ENCODE results near the gene RNASE7. TPM values are rescaled to one million over a fixed set of nuclear protein-coding genes. Genes with fewer than 3 reads are reported as not detected.
A peak's percentile ranks its signal among the peaks of the same experiment; 100 is the strongest.

Gene RNASE7
- total and polyA plus RNA-seq, 11 donors, result 0.04 TPM; not detected in 10

DNA sequence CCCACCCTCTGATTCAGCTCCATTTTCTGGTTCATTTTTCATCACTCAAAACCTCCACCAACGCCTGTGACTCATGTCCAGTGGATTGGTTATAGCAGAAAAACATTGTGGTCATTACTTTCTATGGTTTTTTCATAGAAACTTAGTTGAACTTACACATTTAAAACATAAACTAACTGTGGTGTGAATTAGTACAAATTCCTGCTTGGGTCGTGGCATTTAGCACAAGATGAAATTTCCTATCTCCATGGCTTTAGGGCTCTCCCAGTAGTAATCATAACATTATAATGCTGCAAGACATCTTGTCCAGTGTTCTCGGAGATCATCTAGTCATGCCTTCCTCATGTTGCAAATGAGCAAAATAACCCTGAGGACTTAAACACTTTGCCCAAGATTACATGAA is 7.1 kb downstream of the RNASE7 start:
- H3K36me3 ChIP-seq, result no peaks in the 10 kb centered on the region
- intact Hi-C loops (cut with DNase I), result loop anchor here in 5 of 10 donors (5.0 to 10.0 kb wide), 3 partner anchors 182 to 354 kb away; no protein-coding TSS in a partner anchor
- TF ChIP-seq, protein P1, sequence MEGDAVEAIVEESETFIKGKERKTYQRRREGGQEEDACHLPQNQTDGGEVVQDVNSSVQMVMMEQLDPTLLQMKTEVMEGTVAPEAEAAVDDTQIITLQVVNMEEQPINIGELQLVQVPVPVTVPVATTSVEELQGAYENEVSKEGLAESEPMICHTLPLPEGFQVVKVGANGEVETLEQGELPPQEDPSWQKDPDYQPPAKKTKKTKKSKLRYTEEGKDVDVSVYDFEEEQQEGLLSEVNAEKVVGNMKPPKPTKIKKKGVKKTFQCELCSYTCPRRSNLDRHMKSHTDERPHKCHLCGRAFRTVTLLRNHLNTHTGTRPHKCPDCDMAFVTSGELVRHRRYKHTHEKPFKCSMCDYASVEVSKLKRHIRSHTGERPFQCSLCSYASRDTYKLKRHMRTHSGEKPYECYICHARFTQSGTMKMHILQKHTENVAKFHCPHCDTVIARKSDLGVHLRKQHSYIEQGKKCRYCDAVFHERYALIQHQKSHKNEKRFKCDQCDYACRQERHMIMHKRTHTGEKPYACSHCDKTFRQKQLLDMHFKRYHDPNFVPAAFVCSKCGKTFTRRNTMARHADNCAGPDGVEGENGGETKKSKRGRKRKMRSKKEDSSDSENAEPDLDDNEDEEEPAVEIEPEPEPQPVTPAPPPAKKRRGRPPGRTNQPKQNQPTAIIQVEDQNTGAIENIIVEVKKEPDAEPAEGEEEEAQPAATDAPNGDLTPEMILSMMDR (IDR thresholded peaks at IDR 0.05), result no peak
- no peak for TF ChIP-seq POLR2A (IDR thresholded peaks at IDR 0.05)
- peaks cover 0 to 22% (median 3%) of the 10 kb centered on the region in 12 donors for H3K4me1 ChIP-seq
- ATAC-seq, result no peak
- H3K4me3 ChIP-seq, result no peak overlapping the region
- H3K27ac ChIP-seq, result no peak overlapping the region
- no peaks in the 10 kb centered on the region for H3K9me3 ChIP-seq
- WGBS, 4 donors, result 83 to 92% (median 87%) methylated on average over 3 of the region's 3 CpGs
- no peak for DNase-seq
- H3K27me3 ChIP-seq, result no peaks in the 10 kb centered on the region

DNA sequence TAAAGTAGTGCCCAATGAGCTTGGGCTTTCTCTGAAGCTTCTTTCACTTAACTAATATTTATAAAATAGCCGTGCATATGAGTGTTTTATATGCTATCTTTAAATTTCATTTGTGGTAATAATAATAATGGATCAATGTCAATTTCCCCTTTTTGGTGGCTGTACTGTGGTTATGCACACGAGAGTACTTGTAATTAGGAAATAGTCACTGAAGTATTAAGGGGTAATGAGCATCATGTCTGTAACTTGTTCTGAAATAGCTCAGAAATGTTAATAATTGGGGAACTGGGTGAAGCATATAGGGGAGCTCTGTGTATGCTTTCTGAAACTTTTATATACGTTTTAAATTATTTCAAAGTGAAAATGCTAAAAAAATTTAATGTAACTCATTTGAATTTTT is 8.4 kb downstream of the RNASE7 start:
- no peak overlapping the region for H3K27ac ChIP-seq
- no peaks in the 10 kb centered on the region for H3K27me3 ChIP-seq
- no peaks in the 10 kb centered on the region for H3K9me3 ChIP-seq
- intact Hi-C loops (cut with DNase I), result no loop called here
- DNase-seq (no peak), ATAC-seq (no peak)
- peaks cover 0 to 14% (median 0%) of the 10 kb centered on the region in 12 donors for H3K4me1 ChIP-seq
- 85 to 88% (median 87%) methylated on average over 3 of the region's 3 CpGs for WGBS, 4 donors
- H3K36me3 ChIP-seq, result no peaks in the 10 kb centered on the region
- no peak overlapping the region for H3K4me3 ChIP-seq
- no peak for TF ChIP-seq POLR2A (IDR thresholded peaks at IDR 0.05)
- TF ChIP-seq, protein P1 (IDR thresholded peaks at IDR 0.05), result no peak

DNA sequence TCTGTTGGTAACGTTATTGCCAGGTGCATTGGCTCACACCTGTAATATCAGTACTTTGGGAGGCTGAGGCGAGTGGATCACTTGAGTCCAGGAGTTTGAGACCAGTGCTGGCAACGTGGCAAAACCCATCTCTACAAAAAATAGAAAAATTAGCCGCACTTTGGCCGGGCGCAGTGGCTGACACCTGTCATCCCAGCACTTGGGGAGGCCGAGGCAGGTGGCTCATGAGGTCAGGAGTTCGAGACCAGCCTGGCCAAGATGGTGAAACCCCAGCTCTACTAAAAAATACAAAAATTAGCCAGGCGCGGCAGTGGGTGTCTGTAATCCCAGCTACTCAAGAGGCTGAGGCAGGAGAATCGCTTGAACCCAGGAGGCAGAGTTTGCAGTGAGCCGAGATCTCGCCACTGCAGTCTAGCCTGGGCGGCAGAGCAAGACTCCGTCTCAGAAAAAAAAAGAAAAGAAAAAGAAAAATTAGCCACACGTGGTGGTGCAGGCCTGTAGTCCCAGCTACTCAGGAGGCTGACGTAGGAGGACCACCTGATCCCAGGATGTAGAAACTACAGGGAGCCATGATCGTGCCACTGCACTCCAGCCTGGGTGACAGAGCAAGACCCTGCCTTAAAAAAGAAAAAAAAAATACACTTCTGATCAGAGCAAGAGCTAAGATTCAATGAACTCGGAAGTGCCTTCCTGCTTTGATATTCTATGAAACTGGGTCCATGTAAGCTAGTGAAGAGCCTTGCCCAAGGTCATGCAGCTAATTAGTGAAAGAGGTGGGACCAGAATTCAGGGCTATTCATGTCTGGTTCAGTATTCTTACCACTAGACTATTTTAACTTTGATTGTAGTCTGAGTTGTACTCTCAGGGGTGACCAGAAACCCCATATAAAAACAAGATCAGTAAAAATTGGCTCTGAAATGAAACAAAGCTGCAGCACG is 11.3 kb downstream of the RNASE7 start:
- H3K27me3 ChIP-seq, result no peaks in the 10 kb centered on the region
- no peak for DNase-seq
- no peak overlapping the region for H3K27ac ChIP-seq
- no peak for ATAC-seq
- intact Hi-C loops (cut with DNase I), result no loop called here
- H3K36me3 ChIP-seq, result no peaks in the 10 kb centered on the region
- H3K4me3 ChIP-seq, result no peak overlapping the region
- peaks cover 0 to 7% (median 0%) of the 10 kb centered on the region in 12 donors for H3K4me1 ChIP-seq
- no peak for TF ChIP-seq POLR2A (IDR thresholded peaks at IDR 0.05)
- TF ChIP-seq, protein P1 (IDR thresholded peaks at IDR 0.05), result no peak
- no peaks in the 10 kb centered on the region for H3K9me3 ChIP-seq
- 91 to 96% (median 95%) methylated on average over 20 of the region's 20 CpGs for WGBS, 4 donors

DNA sequence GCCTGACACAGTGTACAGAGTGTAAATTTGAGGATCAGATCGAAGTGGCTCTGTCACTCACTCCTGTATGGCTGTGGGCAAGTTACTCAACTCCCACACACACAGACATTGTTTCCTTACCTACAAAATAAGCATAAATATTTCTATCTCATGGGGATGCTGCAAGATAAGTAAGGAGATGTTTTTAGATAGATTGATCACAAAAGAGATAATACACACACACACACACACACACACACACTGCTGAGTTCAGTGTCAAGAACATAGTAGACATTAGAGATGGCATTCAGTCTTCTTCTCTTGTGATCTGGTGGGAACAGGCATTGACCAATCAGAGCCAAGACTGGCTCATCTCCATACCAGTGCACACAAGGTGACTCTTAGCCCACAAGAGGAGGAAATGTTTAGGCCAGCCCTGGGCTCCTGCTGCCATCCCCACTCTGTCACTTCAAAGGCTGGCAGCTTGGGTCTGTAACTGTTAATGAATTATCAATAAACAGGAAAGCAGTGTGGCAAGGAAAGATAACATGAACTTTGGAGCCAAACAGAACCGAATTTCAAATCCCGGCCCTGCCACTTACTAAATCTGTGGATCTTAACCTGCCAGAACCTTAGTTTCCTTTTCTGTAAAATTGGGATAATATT is 12.1 kb downstream of the RNASE7 start:
- 80 to 83% (median 81%) methylated on average over 3 of the region's 3 CpGs for WGBS, 4 donors
- Histone ChIP-seq H3K36me3 (no peaks in the 10 kb centered on the region), H3K4me3 (no peak overlapping the region), H3K9me3 (no peaks in the 10 kb centered on the region), H3K27me3 (no peaks in the 10 kb centered on the region), H3K27ac (no peak overlapping the region), H3K4me1 (peaks cover 0 to 5% (median 0%) of the 10 kb centered on the region in 12 donors)
- intact Hi-C loops (cut with DNase I), result no loop called here
- TF ChIP-seq, protein P1 (IDR thresholded peaks at IDR 0.05), result no peak
- no peak for TF ChIP-seq POLR2A (IDR thresholded peaks at IDR 0.05)
- DNase-seq, result no peak
- peak in 1 of 4 donors; percentile 27 for ATAC-seq

Data from heart left ventricle (tissue), 16 donors.